ENCODE results near the gene DDX27.

DDX27 gene

DNA sequence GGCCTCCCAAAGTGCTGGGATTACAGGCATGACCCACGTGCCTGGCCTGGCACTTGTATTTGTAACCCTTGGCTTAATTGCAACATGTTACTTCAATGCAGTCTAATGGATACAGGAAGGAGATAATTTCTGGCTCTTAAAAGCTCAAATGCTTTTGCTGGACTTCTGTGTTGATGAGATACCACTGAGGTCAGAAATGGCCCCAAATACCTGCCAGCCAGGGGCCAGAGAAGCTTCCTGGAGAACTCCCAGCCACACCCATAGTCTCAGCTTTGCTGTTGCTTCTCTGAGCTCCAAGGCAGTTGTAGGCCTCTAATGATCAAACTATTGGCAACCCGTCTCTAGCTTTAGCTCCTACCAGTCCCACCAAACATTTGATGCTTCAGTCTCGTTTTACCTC, 72.8 kb downstream of the DDX27 start:
- DNase-seq, result no peak

DNA sequence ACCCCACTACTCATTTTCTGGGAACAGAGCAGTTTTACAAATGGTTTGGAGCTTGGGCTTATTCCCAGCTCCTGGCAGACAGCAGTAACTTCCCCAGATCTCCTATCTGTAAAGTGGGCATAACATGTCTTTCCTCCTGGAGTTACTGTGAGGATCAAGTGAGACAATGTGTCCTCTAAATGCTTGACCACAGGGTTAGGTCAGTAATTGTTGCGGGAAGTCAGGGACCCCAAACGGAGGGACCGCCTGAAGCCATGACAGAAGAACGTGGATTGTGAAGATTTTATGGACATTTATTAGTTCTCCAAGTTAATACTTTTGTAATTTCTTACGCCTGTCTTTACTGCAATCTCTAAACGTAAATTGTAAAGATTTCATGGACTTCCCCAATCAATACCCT, 73.9 kb downstream of the DDX27 start:
- no peak for DNase-seq
